Fibroblast of mammary gland (primary cell): ENCODE measurements around the gene PLEKHA6.

Experiments used
- DNase-seq: peaks from one replicate; pipeline ENCODE4 v3.0.0-alpha.2; 2010; ENCODE audit warnings: low read depth
- H3K4me3 ChIP-seq: 2 replicates; pipeline ENCODE4 v1.5.1; 2011; ENCODE audit warnings: low read depth, mild to moderate bottlenecking, low read length, moderate library complexity; ENCODE audit not compliant: control insufficient read depth
- CTCF ChIP-seq: conservative IDR thresholded peaks from 2 replicates; pipeline ENCODE4 v1.5.1; 2011; ENCODE audit warnings: low read depth, low read length, inconsistent platforms; ENCODE audit not compliant: control insufficient read depth, insufficient read depth

Gene PLEKHA6

DNA sequence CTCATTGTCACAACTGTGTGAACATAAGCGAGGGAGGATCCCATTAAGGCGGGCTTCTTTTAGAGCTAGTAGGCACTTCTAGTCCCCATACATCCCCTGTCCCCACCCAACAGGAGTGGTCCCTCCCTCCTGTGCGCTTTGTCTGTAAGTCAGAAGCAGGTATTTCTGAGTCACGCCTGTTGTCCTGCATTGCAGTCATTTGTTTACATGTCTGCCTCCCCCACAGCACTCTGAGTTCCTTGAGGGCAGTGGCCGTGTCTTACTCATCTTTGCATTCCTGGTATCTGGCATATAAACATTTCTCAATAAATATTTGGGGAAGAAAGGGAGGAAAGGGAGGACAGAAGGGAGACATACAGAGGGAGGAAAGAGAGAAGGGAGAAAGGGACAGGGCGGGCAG is 40.3 kb downstream of the PLEKHA6 start:
- TF ChIP-seq CTCF: no peak
- peak; percentile 90 for DNase-seq
- H3K4me3 ChIP-seq: no peak overlapping the region

DNA sequence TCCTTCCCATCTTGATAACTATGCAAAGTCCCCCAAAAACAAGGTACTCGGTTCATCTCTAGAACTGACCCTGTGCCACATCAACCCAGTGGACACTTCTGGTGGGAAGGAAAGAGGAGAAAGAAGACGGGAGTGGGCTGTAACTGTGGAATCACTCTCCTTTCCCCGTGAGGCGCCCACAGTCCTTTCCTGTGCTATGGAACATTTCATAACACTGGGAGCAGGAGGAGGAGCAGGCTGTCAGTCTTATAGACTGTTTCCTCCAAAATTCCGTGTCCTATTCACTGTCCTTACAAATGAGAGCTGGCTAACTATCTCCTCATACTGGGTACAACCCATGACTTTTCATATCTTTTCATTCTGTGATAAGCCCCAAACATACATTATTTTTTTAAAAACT is 40.7 kb downstream of the PLEKHA6 start:
- no peak for TF ChIP-seq CTCF
- no peak for DNase-seq
- no peak overlapping the region for H3K4me3 ChIP-seq

DNA sequence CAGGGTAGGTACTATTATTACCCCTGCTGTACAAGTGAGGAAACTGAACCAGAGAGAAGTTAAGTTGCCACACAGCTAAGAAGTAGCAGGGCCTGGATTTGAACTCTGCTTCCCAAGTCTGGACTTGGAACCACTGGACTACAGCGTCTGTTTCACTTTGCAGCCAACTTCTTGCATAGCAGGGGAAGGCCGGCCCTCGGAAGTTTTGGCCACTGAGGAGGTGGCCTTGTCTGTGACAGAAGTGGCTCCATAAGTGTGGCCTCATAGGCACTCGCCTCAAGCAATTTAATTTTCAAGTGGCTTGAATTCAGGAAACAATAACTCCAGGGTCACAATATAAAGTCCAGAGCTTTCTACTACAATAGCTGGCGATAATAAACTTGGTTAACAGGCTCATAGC is 41.4 kb downstream of the PLEKHA6 start:
- no peak overlapping the region for H3K4me3 ChIP-seq
- TF ChIP-seq CTCF: no peak
- DNase-seq: no peak

- DNase-seq: no peak
- no peak for TF ChIP-seq CTCF
- no peak overlapping the region for H3K4me3 ChIP-seq
Observed at GRCh38 chr1:204317170-204317569, 42.6 kb downstream of the PLEKHA6 start.

- no peak overlapping the region for H3K4me3 ChIP-seq
- no peak for DNase-seq
- TF ChIP-seq CTCF: no peak
Observed at GRCh38 chr1:204316164-204316563, 43.6 kb downstream of the PLEKHA6 start.

DNA sequence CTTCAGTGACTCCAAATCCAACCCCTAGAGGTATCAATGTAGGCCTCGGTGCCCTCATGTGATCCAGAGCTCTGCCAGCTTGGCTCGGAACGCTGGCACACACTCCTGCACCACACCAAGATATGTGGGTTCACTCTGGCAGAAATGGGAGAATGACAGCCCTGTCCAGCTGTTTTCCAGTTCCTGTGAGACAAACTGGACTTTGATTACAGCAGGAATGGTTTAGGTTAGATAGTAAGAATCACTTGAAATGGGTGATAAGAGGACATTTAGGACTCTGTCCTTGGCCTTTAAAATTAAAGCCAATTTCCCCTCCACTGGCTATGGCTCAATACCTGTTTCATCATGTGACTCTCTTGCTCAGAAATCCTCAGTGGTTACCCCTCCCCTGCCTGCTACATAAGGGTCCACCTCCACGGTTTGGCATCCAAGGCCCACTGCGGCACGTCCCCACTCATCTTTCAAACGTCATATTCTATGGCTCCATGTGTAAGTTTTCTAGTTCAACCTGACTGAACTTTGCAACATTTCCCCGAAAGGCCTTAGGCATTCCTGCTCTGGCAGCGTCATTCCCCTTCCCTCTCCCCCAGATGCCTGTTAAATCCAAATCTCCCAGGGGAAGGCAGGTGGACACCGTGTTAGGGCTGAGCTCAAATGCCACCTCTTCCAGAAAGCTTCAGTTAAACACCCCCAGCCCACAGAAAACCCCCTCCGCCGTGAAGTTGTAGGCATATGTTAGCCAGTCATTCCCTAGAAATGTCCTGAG is 44.7 kb downstream of the PLEKHA6 start:
- TF ChIP-seq CTCF: no peak
- no peak for DNase-seq
- H3K4me3 ChIP-seq: no peak overlapping the region
